Measurements from ENCODE around the gene PCDH15. TPM values are rescaled to one million over a fixed set of nuclear protein-coding genes. Genes with fewer than 3 reads are reported as not detected.
"Not testable (repeated sequence)": the region's sequence is repeated elsewhere in the genome, so short reads cannot be mapped to it uniquely, and the experiment has no call there.

The PCDH15 gene
- total RNA-seq, 4 donors from 2014 or later, result not detected

DNA sequence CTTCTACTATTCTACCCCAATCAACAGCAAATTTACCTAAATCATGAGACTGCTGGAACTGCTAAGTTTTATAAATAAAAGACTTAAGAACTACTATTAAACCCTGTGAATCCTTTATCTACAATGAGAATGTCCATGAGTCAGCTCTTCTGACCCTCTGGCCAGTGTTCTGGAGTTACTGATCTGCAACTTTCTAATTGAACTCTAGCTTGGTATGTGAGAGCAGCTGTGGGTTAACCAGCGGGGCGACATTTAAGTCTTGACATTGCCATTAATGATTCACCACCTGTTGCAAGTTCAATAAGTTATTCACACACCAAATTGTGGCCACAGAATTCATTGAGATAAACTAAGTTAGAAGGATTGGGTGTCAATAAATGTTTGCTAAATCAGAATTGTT is 359.8 kb downstream of the PCDH15 start:
- DNase-seq, result no peak
- no peaks in the 10 kb centered on the region for H3K27me3 ChIP-seq
- no peak for ATAC-seq
- TF ChIP-seq, protein P1, sequence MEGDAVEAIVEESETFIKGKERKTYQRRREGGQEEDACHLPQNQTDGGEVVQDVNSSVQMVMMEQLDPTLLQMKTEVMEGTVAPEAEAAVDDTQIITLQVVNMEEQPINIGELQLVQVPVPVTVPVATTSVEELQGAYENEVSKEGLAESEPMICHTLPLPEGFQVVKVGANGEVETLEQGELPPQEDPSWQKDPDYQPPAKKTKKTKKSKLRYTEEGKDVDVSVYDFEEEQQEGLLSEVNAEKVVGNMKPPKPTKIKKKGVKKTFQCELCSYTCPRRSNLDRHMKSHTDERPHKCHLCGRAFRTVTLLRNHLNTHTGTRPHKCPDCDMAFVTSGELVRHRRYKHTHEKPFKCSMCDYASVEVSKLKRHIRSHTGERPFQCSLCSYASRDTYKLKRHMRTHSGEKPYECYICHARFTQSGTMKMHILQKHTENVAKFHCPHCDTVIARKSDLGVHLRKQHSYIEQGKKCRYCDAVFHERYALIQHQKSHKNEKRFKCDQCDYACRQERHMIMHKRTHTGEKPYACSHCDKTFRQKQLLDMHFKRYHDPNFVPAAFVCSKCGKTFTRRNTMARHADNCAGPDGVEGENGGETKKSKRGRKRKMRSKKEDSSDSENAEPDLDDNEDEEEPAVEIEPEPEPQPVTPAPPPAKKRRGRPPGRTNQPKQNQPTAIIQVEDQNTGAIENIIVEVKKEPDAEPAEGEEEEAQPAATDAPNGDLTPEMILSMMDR (IDR thresholded peaks at IDR 0.05 in 4 of 5, conservative IDR thresholded peaks at IDR 0.05 in 1 of 5), result no peak
- no peak for TF ChIP-seq POLR2A (IDR thresholded peaks at IDR 0.05)
- no peaks in the 10 kb centered on the region for H3K4me1 ChIP-seq
- no peaks in the 10 kb centered on the region for H3K36me3 ChIP-seq
- no peak overlapping the region for H3K27ac ChIP-seq
- no peak overlapping the region for H3K4me3 ChIP-seq
- no peaks in the 10 kb centered on the region for H3K9me3 ChIP-seq
- in situ Hi-C loops (cut with MboI; ENCODE audit: low sequenced_read_pairs in 4 of 4), result no loop called here
- intact Hi-C loops (cut with DNase I; ENCODE audit: low total_unique reads), result no loop called here

DNA sequence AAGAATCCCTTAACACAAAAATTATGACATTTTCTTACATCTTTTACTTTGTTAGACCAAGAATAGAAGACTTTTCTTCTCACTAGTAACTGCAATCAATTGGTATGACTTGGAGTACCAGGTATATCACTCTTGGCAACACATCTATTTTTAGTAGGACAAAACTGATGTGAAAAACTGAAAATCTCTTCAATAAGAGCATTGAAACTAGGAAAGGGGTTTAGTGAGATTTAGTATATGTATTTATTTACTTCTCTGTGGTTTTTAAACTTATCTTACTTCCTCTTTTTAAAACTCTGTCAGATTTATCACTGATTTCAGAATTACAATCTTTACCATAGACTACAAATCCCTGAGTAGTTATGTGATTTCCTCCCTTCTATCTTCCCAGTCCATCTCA is 366.2 kb downstream of the PCDH15 start:
- H3K36me3 ChIP-seq, result no peaks in the 10 kb centered on the region
- no peaks in the 10 kb centered on the region for H3K4me1 ChIP-seq
- TF ChIP-seq, protein P1 (IDR thresholded peaks at IDR 0.05 in 4 of 5, conservative IDR thresholded peaks at IDR 0.05 in 1 of 5), result no peak
- TF ChIP-seq POLR2A (IDR thresholded peaks at IDR 0.05), result no peak
- ATAC-seq (no peak), DNase-seq (no peak)
- H3K27ac ChIP-seq, result no peak overlapping the region
- intact Hi-C loops (cut with DNase I; ENCODE audit: low total_unique reads), result no loop called here
- no peaks in the 10 kb centered on the region for H3K9me3 ChIP-seq
- H3K27me3 ChIP-seq, result no peaks in the 10 kb centered on the region
- H3K4me3 ChIP-seq, result no peak overlapping the region
- in situ Hi-C loops (cut with MboI; ENCODE audit: low sequenced_read_pairs in 4 of 4), result no loop called here

DNA sequence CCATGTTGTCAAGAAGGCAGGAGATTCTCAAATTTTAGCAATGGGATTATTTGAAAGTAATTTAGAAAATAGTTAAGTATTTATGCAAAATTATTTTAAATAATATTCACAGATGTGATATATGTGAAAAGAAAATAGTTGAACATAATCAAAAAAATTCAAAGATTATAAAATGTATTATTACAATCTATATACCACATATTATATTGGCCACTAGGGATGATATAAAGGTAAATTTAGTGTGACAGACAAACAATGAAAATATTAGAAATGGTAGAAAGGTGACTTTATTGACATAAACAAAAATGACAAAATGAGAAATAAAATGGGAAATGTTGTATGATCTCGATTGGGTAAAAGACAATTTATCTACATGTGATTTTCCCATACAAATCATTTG is 385.5 kb downstream of the PCDH15 start:
- H3K36me3 ChIP-seq, result no peaks in the 10 kb centered on the region
- no peak overlapping the region for H3K4me3 ChIP-seq
- in situ Hi-C loops (cut with MboI; ENCODE audit: low sequenced_read_pairs in 4 of 4), result no loop called here
- no peaks in the 10 kb centered on the region for H3K27me3 ChIP-seq
- H3K27ac ChIP-seq, result no peak overlapping the region
- TF ChIP-seq, protein P1 (IDR thresholded peaks at IDR 0.05 in 4 of 5, conservative IDR thresholded peaks at IDR 0.05 in 1 of 5), result no peak
- no peak for TF ChIP-seq POLR2A (IDR thresholded peaks at IDR 0.05)
- intact Hi-C loops (cut with DNase I; ENCODE audit: low total_unique reads), result no loop called here
- DNase-seq, result no peak
- no peaks in the 10 kb centered on the region for H3K9me3 ChIP-seq
- H3K4me1 ChIP-seq, result no peaks in the 10 kb centered on the region
- no peak for ATAC-seq

DNA sequence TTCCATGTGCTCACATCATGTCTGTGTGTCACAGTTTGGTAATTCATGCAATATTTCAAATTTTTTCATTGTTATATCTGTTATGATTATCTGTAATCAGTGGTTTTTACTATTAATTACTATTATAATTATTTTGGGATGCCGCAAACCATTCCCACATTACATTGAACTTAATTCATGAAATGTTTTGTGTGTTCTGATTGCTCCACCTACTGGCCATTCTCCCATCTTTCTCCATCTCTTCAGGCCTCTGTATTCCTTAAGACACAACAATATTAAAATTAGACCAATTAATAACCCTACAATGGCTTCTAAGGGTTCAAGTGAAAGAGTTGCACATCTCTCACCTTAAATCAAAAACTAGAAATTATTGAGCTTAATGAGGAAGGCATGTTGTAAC is 398.5 kb downstream of the PCDH15 start:
- no peak for DNase-seq
- no peaks in the 10 kb centered on the region for H3K9me3 ChIP-seq
- intact Hi-C loops (cut with DNase I; ENCODE audit: low total_unique reads) (no loop called here), in situ Hi-C loops (cut with MboI; ENCODE audit: low sequenced_read_pairs in 4 of 4) (no loop called here)
- ATAC-seq, result no peak
- no peaks in the 10 kb centered on the region for H3K27me3 ChIP-seq
- H3K4me1 ChIP-seq, result no peaks in the 10 kb centered on the region
- H3K27ac ChIP-seq, result no peak overlapping the region
- H3K36me3 ChIP-seq, result no peaks in the 10 kb centered on the region
- H3K4me3 ChIP-seq, result no peak overlapping the region
- TF ChIP-seq POLR2A (IDR thresholded peaks at IDR 0.05), result no peak
- TF ChIP-seq, protein P1 (IDR thresholded peaks at IDR 0.05 in 4 of 5, conservative IDR thresholded peaks at IDR 0.05 in 1 of 5), result no peak

DNA sequence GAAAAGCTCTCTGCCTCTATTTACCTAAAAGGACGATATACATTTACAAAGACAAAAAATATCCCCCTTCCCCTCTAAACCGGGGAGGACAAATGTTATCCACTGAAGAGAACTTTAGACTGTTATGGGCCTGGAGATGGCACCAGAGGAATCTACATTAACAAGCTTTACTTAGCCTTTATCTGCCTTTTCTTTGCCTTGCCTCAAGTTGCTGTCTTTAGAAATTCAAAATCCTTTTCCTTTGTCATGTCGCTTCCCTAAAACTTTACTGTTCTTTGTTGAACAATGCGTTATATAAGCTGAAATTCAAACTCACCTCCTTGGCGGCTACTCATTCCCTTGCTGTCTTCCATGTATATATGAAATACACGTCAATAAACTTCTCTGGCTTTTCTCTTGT is 405.0 kb downstream of the PCDH15 start:
- no peaks in the 10 kb centered on the region for H3K36me3 ChIP-seq
- no peak for DNase-seq
- ATAC-seq, result no peak
- in situ Hi-C loops (cut with MboI; ENCODE audit: low sequenced_read_pairs in 4 of 4) (no loop called here), intact Hi-C loops (cut with DNase I; ENCODE audit: low total_unique reads) (no loop called here)
- no peak overlapping the region for H3K27ac ChIP-seq
- H3K9me3 ChIP-seq, result no peaks in the 10 kb centered on the region
- TF ChIP-seq, protein P1 (IDR thresholded peaks at IDR 0.05 in 4 of 5, conservative IDR thresholded peaks at IDR 0.05 in 1 of 5), result no peak
- TF ChIP-seq POLR2A (IDR thresholded peaks at IDR 0.05), result no peak
- no peaks in the 10 kb centered on the region for H3K27me3 ChIP-seq
- no peaks in the 10 kb centered on the region for H3K4me1 ChIP-seq
- no peak overlapping the region for H3K4me3 ChIP-seq

DNA sequence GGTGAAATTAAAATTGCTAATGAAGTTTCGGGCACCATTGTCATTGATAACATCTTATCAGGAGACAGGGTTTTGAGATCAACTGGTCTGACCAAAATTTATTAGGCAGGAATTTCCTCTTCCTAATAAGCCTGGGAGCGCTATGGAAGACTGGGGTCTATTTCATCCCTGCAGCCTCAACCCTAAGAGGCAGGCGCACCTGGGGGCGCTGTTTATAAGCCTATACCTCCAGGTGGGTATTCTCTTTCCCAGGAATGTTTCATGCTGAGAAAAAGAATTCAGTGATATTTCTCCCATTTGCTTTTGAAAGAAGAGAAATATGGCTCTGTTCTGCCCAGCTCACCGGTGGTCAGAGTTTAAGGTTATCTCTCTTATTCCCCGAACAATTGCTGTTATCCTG is 406.4 kb downstream of the PCDH15 start:
- H3K4me1 ChIP-seq; DNase-seq; H3K9me3 ChIP-seq; intact Hi-C loops (cut with DNase I; ENCODE audit: low total_unique reads); in situ Hi-C loops (cut with MboI; ENCODE audit: low sequenced_read_pairs in 4 of 4); H3K27ac ChIP-seq; H3K36me3 ChIP-seq; ATAC-seq; H3K27me3 ChIP-seq; H3K4me3 ChIP-seq: not testable (repeated sequence)
